Measurements from ENCODE around the gene TDRD12.
"Not testable (repeated sequence)": the region's sequence is repeated elsewhere in the genome, so short reads cannot be mapped to it uniquely, and the experiment has no call there.

The TDRD12 gene

GRCh38 chr19:32691952-32692726 lies 27.4 kb upstream of the TDRD12 start:
- in situ Hi-C loops (cut with MboI; ENCODE audit: low sequenced_read_pairs) = loop anchor here (25.0 kb wide), 1 partner anchor 420 kb away; no protein-coding TSS in a partner anchor

GRCh38 chr19:32692727-32693061 lies 26.9 kb upstream of the TDRD12 start:
- in situ Hi-C loops (cut with MboI; ENCODE audit: low sequenced_read_pairs) = loop anchor here (25.0 kb wide), 1 partner anchor 420 kb away; no protein-coding TSS in a partner anchor

- in situ Hi-C loops (cut with MboI; ENCODE audit: low sequenced_read_pairs) = loop anchor here (25.0 kb wide), 1 partner anchor 419 kb away; no protein-coding TSS in a partner anchor
Observed at GRCh38 chr19:32693151-32694108, 26.1 kb upstream of the TDRD12 start.

GRCh38 chr19:32694316-32694715 lies 25.3 kb upstream of the TDRD12 start:
- in situ Hi-C loops (cut with MboI; ENCODE audit: low sequenced_read_pairs) = loop anchor here (25.0 kb wide), 1 partner anchor 418 kb away; no protein-coding TSS in a partner anchor

GRCh38 chr19:32694851-32695250 lies 24.7 kb upstream of the TDRD12 start:
- in situ Hi-C loops (cut with MboI; ENCODE audit: low sequenced_read_pairs) = loop anchor here (25.0 kb wide), 1 partner anchor 417 kb away; no protein-coding TSS in a partner anchor

- in situ Hi-C loops (cut with MboI; ENCODE audit: low sequenced_read_pairs) = loop anchor here (25.0 kb wide), 1 partner anchor 417 kb away; no protein-coding TSS in a partner anchor
Observed at GRCh38 chr19:32695506-32695905, 24.1 kb upstream of the TDRD12 start.

- in situ Hi-C loops (cut with MboI; ENCODE audit: low sequenced_read_pairs) = loop anchor here (25.0 kb wide), 1 partner anchor 416 kb away; no protein-coding TSS in a partner anchor
Observed at GRCh38 chr19:32696771-32697170, 22.8 kb upstream of the TDRD12 start.

- in situ Hi-C loops (cut with MboI; ENCODE audit: low sequenced_read_pairs) = not testable (repeated sequence)
Observed at GRCh38 chr19:32700129-32700528, 19.4 kb upstream of the TDRD12 start.

- in situ Hi-C loops (cut with MboI; ENCODE audit: low sequenced_read_pairs) = no loop called here
Observed at GRCh38 chr19:32702010-32702409, 17.6 kb upstream of the TDRD12 start.

- in situ Hi-C loops (cut with MboI; ENCODE audit: low sequenced_read_pairs) = not testable (repeated sequence)
Observed at GRCh38 chr19:32704006-32704405, 15.6 kb upstream of the TDRD12 start.

- in situ Hi-C loops (cut with MboI; ENCODE audit: low sequenced_read_pairs) = no loop called here
Observed at GRCh38 chr19:32708457-32708856, 11.1 kb upstream of the TDRD12 start.

- in situ Hi-C loops (cut with MboI; ENCODE audit: low sequenced_read_pairs) = no loop called here
Observed at GRCh38 chr19:32709032-32709431, 10.5 kb upstream of the TDRD12 start.

GRCh38 chr19:32711747-32712146 lies 7.8 kb upstream of the TDRD12 start:
- in situ Hi-C loops (cut with MboI; ENCODE audit: low sequenced_read_pairs) = no loop called here

GRCh38 chr19:32716203-32716602 lies 3.4 kb upstream of the TDRD12 start:
- in situ Hi-C loops (cut with MboI; ENCODE audit: low sequenced_read_pairs) = not testable (repeated sequence)

- in situ Hi-C loops (cut with MboI; ENCODE audit: low sequenced_read_pairs) = no loop called here
Observed at GRCh38 chr19:32717496-32717895, 2.1 kb upstream of the TDRD12 start.

GRCh38 chr19:32718286-32718685 lies 1.3 kb upstream of the TDRD12 start:
- in situ Hi-C loops (cut with MboI; ENCODE audit: low sequenced_read_pairs) = no loop called here

- in situ Hi-C loops (cut with MboI; ENCODE audit: low sequenced_read_pairs) = no loop called here
Observed at GRCh38 chr19:32720216-32720935, 809 bp downstream of the TDRD12 start.

- in situ Hi-C loops (cut with MboI; ENCODE audit: low sequenced_read_pairs) = no loop called here
Observed at GRCh38 chr19:32720936-32721250, 1.3 kb downstream of the TDRD12 start.

- in situ Hi-C loops (cut with MboI; ENCODE audit: low sequenced_read_pairs) = no loop called here
Observed at GRCh38 chr19:32735936-32736335, 16.4 kb downstream of the TDRD12 start.

- in situ Hi-C loops (cut with MboI; ENCODE audit: low sequenced_read_pairs) = no loop called here
Observed at GRCh38 chr19:32743021-32743420, 23.5 kb downstream of the TDRD12 start.

GRCh38 chr19:32743447-32743846 lies 23.9 kb downstream of the TDRD12 start:
- in situ Hi-C loops (cut with MboI; ENCODE audit: low sequenced_read_pairs) = no loop called here

All from HL-60/S4 treated with retinoic acid at 250 ng/mL for 4 days and 3 days (cell line).